ENCODE data around the gene CFAP20DC. TPM values are rescaled to one million over a fixed set of nuclear protein-coding genes. Genes with fewer than 3 reads are reported as not detected.

Gene CFAP20DC
- total RNA-seq, 2 experiments from 2014 or later = 1.0 to 1.8 TPM

DNA sequence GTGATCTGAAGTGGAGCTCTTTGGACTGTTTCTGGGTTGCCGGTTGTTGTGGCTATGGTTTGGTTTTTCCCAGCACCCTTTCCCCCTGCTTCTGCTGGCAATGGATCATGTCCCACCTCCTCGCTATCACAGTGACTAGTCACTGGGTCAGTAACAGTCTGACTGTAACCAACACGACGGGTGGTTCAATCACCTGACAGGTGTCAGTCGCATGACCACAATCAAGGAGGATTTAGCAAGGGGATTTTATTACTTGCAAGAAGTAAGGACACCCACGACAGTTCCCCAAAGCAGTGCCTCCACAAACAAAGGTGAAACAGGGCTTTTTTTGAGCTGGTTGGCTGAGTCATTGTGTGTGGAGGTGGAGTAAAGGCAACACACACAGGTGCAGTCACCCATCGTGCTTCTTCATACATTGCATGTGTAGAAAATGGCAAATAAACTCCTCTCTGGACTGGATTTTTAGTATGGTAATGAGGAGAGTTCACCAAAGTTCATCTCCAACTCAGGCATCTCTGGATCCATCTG, 324.4 kb downstream of the CFAP20DC start:
- H3K36me3 ChIP-seq (ENCODE audit: insufficient read depth, low read length) = no peaks in the 10 kb centered on the region
- no peak overlapping the region for H3K4me3 ChIP-seq (ENCODE audit: low read depth, low read length, poor library complexity, severe bottlenecking)
- ChIA-PET POLR2A (no interaction called here), CTCF (ENCODE audit: unreplicated experiment) (no interaction called here)
- DNase-seq (ENCODE audit: low spot score) = no peak
- no peak overlapping the region for H2AFZ ChIP-seq (ENCODE audit: low read length)
- no TSS peak for BruUV-seq (replicated peaks)
- no peak for TF ChIP-seq EZH2phosphoT487 (IDR thresholded peaks at IDR 0.05; ENCODE audit: borderline replicate concordance, low read depth, low read length)
- TF ChIP-seq, protein P1, sequence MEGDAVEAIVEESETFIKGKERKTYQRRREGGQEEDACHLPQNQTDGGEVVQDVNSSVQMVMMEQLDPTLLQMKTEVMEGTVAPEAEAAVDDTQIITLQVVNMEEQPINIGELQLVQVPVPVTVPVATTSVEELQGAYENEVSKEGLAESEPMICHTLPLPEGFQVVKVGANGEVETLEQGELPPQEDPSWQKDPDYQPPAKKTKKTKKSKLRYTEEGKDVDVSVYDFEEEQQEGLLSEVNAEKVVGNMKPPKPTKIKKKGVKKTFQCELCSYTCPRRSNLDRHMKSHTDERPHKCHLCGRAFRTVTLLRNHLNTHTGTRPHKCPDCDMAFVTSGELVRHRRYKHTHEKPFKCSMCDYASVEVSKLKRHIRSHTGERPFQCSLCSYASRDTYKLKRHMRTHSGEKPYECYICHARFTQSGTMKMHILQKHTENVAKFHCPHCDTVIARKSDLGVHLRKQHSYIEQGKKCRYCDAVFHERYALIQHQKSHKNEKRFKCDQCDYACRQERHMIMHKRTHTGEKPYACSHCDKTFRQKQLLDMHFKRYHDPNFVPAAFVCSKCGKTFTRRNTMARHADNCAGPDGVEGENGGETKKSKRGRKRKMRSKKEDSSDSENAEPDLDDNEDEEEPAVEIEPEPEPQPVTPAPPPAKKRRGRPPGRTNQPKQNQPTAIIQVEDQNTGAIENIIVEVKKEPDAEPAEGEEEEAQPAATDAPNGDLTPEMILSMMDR (conservative IDR thresholded peaks at IDR 0.05; ENCODE audit: low read length) = no peak
- intact Hi-C loops (cut with micrococcal nuclease; ENCODE audit: unreplicated experiment) = no loop called here
- H3K27ac ChIP-seq (ENCODE audit: low read depth, low read length, poor library complexity, severe bottlenecking) = no peak overlapping the region
- no peaks in the 10 kb centered on the region for H3K9me2 ChIP-seq (ENCODE audit: insufficient read depth, low read length)
- no peak overlapping the region for H3K4me2 ChIP-seq (ENCODE audit: low read length)
- no peaks in the 10 kb centered on the region for H4K20me1 ChIP-seq (ENCODE audit: insufficient read depth, low read length)
- no peaks in the 10 kb centered on the region for H3K79me2 ChIP-seq (ENCODE audit: insufficient read depth, low read depth, low read length)
- H3K4me1 ChIP-seq (ENCODE audit: insufficient read depth, low read length, poor library complexity, severe bottlenecking) = no peaks in the 10 kb centered on the region
- H3K9me3 ChIP-seq (ENCODE audit: low read length) = no peaks in the 10 kb centered on the region

DNA sequence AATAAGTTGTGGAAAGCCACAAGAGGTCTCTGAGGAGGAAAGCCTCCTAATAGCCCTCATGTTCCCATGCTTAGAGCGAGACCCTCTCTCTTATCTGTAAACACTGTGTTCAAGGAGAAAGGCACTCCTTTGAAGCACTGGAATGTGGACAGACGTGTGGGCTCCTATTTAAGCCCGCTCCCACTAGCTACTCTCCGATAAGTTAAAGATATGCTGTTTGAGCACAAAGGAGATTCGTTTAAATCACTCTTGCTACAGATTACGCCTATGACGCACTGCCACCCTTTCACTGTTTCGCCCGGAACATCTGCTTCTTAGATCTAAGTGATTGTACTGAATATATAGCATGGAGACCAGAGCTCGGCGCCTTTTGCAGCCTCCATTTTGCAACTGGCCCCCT, 325.5 kb downstream of the CFAP20DC start:
- Histone ChIP-seq H3K4me3 (ENCODE audit: low read depth, low read length, poor library complexity, severe bottlenecking) (no peak overlapping the region), H2AFZ (ENCODE audit: low read length) (no peak overlapping the region), H3K36me3 (ENCODE audit: insufficient read depth, low read length) (no peaks in the 10 kb centered on the region), H3K9me2 (ENCODE audit: insufficient read depth, low read length) (no peaks in the 10 kb centered on the region), H3K4me2 (ENCODE audit: low read length) (no peak overlapping the region), H3K79me2 (ENCODE audit: insufficient read depth, low read depth, low read length) (no peaks in the 10 kb centered on the region), H3K27ac (ENCODE audit: low read depth, low read length, poor library complexity, severe bottlenecking) (no peak overlapping the region), H3K9me3 (ENCODE audit: low read length) (no peaks in the 10 kb centered on the region), H3K4me1 (ENCODE audit: insufficient read depth, low read length, poor library complexity, severe bottlenecking) (no peaks in the 10 kb centered on the region), H4K20me1 (ENCODE audit: insufficient read depth, low read length) (no peaks in the 10 kb centered on the region)
- intact Hi-C loops (cut with micrococcal nuclease; ENCODE audit: unreplicated experiment) = no loop called here
- no TSS peak for BruUV-seq (replicated peaks)
- no peak for TF ChIP-seq EZH2phosphoT487 (IDR thresholded peaks at IDR 0.05; ENCODE audit: borderline replicate concordance, low read depth, low read length)
- TF ChIP-seq, protein P1 (conservative IDR thresholded peaks at IDR 0.05; ENCODE audit: low read length) = no peak
- ChIA-PET CTCF (ENCODE audit: unreplicated experiment) (no interaction called here), POLR2A (interaction anchor here (0.6 kb wide), 1 partner anchor 248 kb away, joined by 3 read pairs; no protein-coding TSS in a partner anchor)
- DNase-seq (ENCODE audit: low spot score) = no peak

DNA sequence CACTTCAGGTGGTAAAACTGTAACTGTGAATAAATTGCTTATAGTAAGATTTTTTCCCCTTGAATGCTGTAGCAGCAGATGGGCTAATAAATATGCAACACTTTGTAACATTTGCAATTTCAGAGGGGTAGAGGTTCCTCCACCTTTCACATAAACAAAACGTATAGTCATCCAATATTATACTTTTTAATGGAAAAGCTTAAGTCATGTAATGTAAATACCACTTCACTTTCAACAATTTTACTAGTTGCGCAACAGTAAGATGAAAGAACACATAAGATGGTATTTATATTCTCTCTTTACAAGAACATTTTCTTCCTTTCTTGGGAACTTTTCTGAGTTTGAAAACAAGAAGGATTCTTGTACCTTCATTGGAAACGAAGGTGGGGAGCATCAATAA, 326.7 kb downstream of the CFAP20DC start:
- no peak for DNase-seq (ENCODE audit: low spot score)
- no TSS peak for BruUV-seq (replicated peaks)
- TF ChIP-seq EZH2phosphoT487 (IDR thresholded peaks at IDR 0.05; ENCODE audit: borderline replicate concordance, low read depth, low read length) = no peak
- TF ChIP-seq, protein P1 (conservative IDR thresholded peaks at IDR 0.05; ENCODE audit: low read length) = no peak
- Histone ChIP-seq H3K4me2 (ENCODE audit: low read length) (no peak overlapping the region), H3K4me3 (ENCODE audit: low read depth, low read length, poor library complexity, severe bottlenecking) (no peak overlapping the region), H2AFZ (ENCODE audit: low read length) (no peak overlapping the region), H3K9me3 (ENCODE audit: low read length) (no peaks in the 10 kb centered on the region), H3K36me3 (ENCODE audit: insufficient read depth, low read length) (no peaks in the 10 kb centered on the region), H3K79me2 (ENCODE audit: insufficient read depth, low read depth, low read length) (no peaks in the 10 kb centered on the region), H4K20me1 (ENCODE audit: insufficient read depth, low read length) (no peaks in the 10 kb centered on the region), H3K4me1 (ENCODE audit: insufficient read depth, low read length, poor library complexity, severe bottlenecking) (no peaks in the 10 kb centered on the region), H3K27ac (ENCODE audit: low read depth, low read length, poor library complexity, severe bottlenecking) (no peak overlapping the region), H3K9me2 (ENCODE audit: insufficient read depth, low read length) (no peaks in the 10 kb centered on the region)
- intact Hi-C loops (cut with micrococcal nuclease; ENCODE audit: unreplicated experiment) = no loop called here
- ChIA-PET POLR2A (no interaction called here), CTCF (ENCODE audit: unreplicated experiment) (no interaction called here)
